ENCODE data around the gene PIP4K2A.
A peak's percentile ranks its signal among the peaks of the same experiment; 100 is the strongest.

The PIP4K2A gene

GRCh38 chr10:22610610-22611009 lies 103.8 kb downstream of the PIP4K2A start:
- no peaks in the 10 kb centered on the region for H3K9me3 ChIP-seq (ENCODE audit: control insufficient read depth, insufficient read depth, low read depth, low read length)
- no peak overlapping the region for H3K9ac ChIP-seq (ENCODE audit: low read length)
- H3K4me1 ChIP-seq (ENCODE audit: control insufficient read depth, insufficient read depth, low read length) = peaks cover 38% of the 10 kb centered on the region
- H3K27me3 ChIP-seq (ENCODE audit: control insufficient read depth, insufficient read depth, low read length) = no peaks in the 10 kb centered on the region
- H3K4me3 ChIP-seq (ENCODE audit: low read depth, low read length) = no peak overlapping the region
- peaks cover 24% of the 10 kb centered on the region for H3K36me3 ChIP-seq (ENCODE audit: control insufficient read depth, insufficient read depth, low read length)
- no peak overlapping the region; the same call in 1 of the 2 replicates for H3K27ac ChIP-seq (ENCODE audit: low read depth, low read length)

- Histone ChIP-seq H3K9ac (ENCODE audit: low read length) (no peak overlapping the region), H3K36me3 (ENCODE audit: control insufficient read depth, insufficient read depth, low read length) (peaks cover 24% of the 10 kb centered on the region), H3K9me3 (ENCODE audit: control insufficient read depth, insufficient read depth, low read depth, low read length) (no peaks in the 10 kb centered on the region), H3K27ac (ENCODE audit: low read depth, low read length) (no peak overlapping the region; the same call in 1 of the 2 replicates), H3K4me1 (ENCODE audit: control insufficient read depth, insufficient read depth, low read length) (peaks cover 37% of the 10 kb centered on the region), H3K27me3 (ENCODE audit: control insufficient read depth, insufficient read depth, low read length) (no peaks in the 10 kb centered on the region), H3K4me3 (ENCODE audit: low read depth, low read length) (no peak overlapping the region)
Observed at GRCh38 chr10:22609719-22610465, 104.5 kb downstream of the PIP4K2A start.

- peaks cover 35% of the 10 kb centered on the region for H3K4me1 ChIP-seq (ENCODE audit: control insufficient read depth, insufficient read depth, low read length)
- no peaks in the 10 kb centered on the region for H3K9me3 ChIP-seq (ENCODE audit: control insufficient read depth, insufficient read depth, low read depth, low read length)
- no peaks in the 10 kb centered on the region for H3K27me3 ChIP-seq (ENCODE audit: control insufficient read depth, insufficient read depth, low read length)
- no peak overlapping the region for H3K4me3 ChIP-seq (ENCODE audit: low read depth, low read length)
- no peak overlapping the region for H3K27ac ChIP-seq (ENCODE audit: low read depth, low read length)
- H3K36me3 ChIP-seq (ENCODE audit: control insufficient read depth, insufficient read depth, low read length) = peaks cover 24% of the 10 kb centered on the region
- no peak overlapping the region for H3K9ac ChIP-seq (ENCODE audit: low read length)
Observed at GRCh38 chr10:22609251-22609650, 105.1 kb downstream of the PIP4K2A start.

GRCh38 chr10:22607261-22607660 lies 107.1 kb downstream of the PIP4K2A start:
- Histone ChIP-seq H3K36me3 (ENCODE audit: control insufficient read depth, insufficient read depth, low read length) (peaks cover 24% of the 10 kb centered on the region), H3K4me1 (ENCODE audit: control insufficient read depth, insufficient read depth, low read length) (peaks cover 27% of the 10 kb centered on the region), H3K27ac (ENCODE audit: low read depth, low read length) (no peak overlapping the region), H3K27me3 (ENCODE audit: control insufficient read depth, insufficient read depth, low read length) (no peaks in the 10 kb centered on the region), H3K4me3 (ENCODE audit: low read depth, low read length) (no peak overlapping the region), H3K9me3 (ENCODE audit: control insufficient read depth, insufficient read depth, low read depth, low read length) (no peaks in the 10 kb centered on the region), H3K9ac (ENCODE audit: low read length) (no peak overlapping the region)

GRCh38 chr10:22606164-22606614 lies 108.2 kb downstream of the PIP4K2A start:
- Histone ChIP-seq H3K27ac (ENCODE audit: low read depth, low read length) (no peak overlapping the region), H3K9me3 (ENCODE audit: control insufficient read depth, insufficient read depth, low read depth, low read length) (no peaks in the 10 kb centered on the region), H3K36me3 (ENCODE audit: control insufficient read depth, insufficient read depth, low read length) (peaks cover 19% of the 10 kb centered on the region), H3K4me3 (ENCODE audit: low read depth, low read length) (no peak overlapping the region), H3K9ac (ENCODE audit: low read length) (no peak overlapping the region), H3K27me3 (ENCODE audit: control insufficient read depth, insufficient read depth, low read length) (no peaks in the 10 kb centered on the region), H3K4me1 (ENCODE audit: control insufficient read depth, insufficient read depth, low read length) (peaks cover 24% of the 10 kb centered on the region)

- Histone ChIP-seq H3K9me3 (ENCODE audit: control insufficient read depth, insufficient read depth, low read depth, low read length) (no peaks in the 10 kb centered on the region), H3K27ac (ENCODE audit: low read depth, low read length) (0 out of 2 replicates have a peak overlapping the region, but pooled peaks have one; percentile 31), H3K4me3 (ENCODE audit: low read depth, low read length) (no peak overlapping the region), H3K36me3 (ENCODE audit: control insufficient read depth, insufficient read depth, low read length) (peaks cover 17% of the 10 kb centered on the region), H3K9ac (ENCODE audit: low read length) (no peak overlapping the region), H3K4me1 (ENCODE audit: control insufficient read depth, insufficient read depth, low read length) (peaks cover 20% of the 10 kb centered on the region), H3K27me3 (ENCODE audit: control insufficient read depth, insufficient read depth, low read length) (no peaks in the 10 kb centered on the region)
Observed at GRCh38 chr10:22605168-22605567, 109.2 kb downstream of the PIP4K2A start.

GRCh38 chr10:22604344-22605126 lies 109.8 kb downstream of the PIP4K2A start:
- no peak overlapping the region for H3K9ac ChIP-seq (ENCODE audit: low read length)
- 0 out of 2 replicates have a peak overlapping the region, but pooled peaks have one; percentile 31 for H3K27ac ChIP-seq (ENCODE audit: low read depth, low read length)

GRCh38 chr10:22603581-22603980 lies 110.8 kb downstream of the PIP4K2A start:
- Histone ChIP-seq H3K9me3 (ENCODE audit: control insufficient read depth, insufficient read depth, low read depth, low read length) (no peaks in the 10 kb centered on the region), H3K36me3 (ENCODE audit: control insufficient read depth, insufficient read depth, low read length) (peaks cover 5% of the 10 kb centered on the region), H3K4me1 (ENCODE audit: control insufficient read depth, insufficient read depth, low read length) (peaks cover 17% of the 10 kb centered on the region), H3K27ac (ENCODE audit: low read depth, low read length) (no peak overlapping the region), H3K9ac (ENCODE audit: low read length) (no peak overlapping the region), H3K27me3 (ENCODE audit: control insufficient read depth, insufficient read depth, low read length) (no peaks in the 10 kb centered on the region), H3K4me3 (ENCODE audit: low read depth, low read length) (no peak overlapping the region)

More at GRCh38 chr10:22604344-22605126, 109.8 kb downstream of the PIP4K2A start:
- H3K36me3 ChIP-seq (ENCODE audit: control insufficient read depth, insufficient read depth, low read length) = peaks cover 14% of the 10 kb centered on the region
- H3K27me3 ChIP-seq (ENCODE audit: control insufficient read depth, insufficient read depth, low read length) = no peaks in the 10 kb centered on the region
- H3K4me3 ChIP-seq (ENCODE audit: low read depth, low read length) = no peak overlapping the region
- H3K9me3 ChIP-seq (ENCODE audit: control insufficient read depth, insufficient read depth, low read depth, low read length) = no peaks in the 10 kb centered on the region
- peaks cover 17% of the 10 kb centered on the region for H3K4me1 ChIP-seq (ENCODE audit: control insufficient read depth, insufficient read depth, low read length)

- H3K9me3 ChIP-seq (ENCODE audit: control insufficient read depth, insufficient read depth, low read depth, low read length) = no peaks in the 10 kb centered on the region
- H3K9ac ChIP-seq (ENCODE audit: low read length) = no peak overlapping the region
- H3K27me3 ChIP-seq (ENCODE audit: control insufficient read depth, insufficient read depth, low read length) = no peaks in the 10 kb centered on the region
- H3K27ac ChIP-seq (ENCODE audit: low read depth, low read length) = no peak overlapping the region
- no peak overlapping the region for H3K4me3 ChIP-seq (ENCODE audit: low read depth, low read length)
- H3K4me1 ChIP-seq (ENCODE audit: control insufficient read depth, insufficient read depth, low read length) = peaks cover 23% of the 10 kb centered on the region
- H3K36me3 ChIP-seq (ENCODE audit: control insufficient read depth, insufficient read depth, low read length) = no peaks in the 10 kb centered on the region
Observed at GRCh38 chr10:22601618-22602017, 112.8 kb downstream of the PIP4K2A start.

GRCh38 chr10:22599636-22600228 lies 114.6 kb downstream of the PIP4K2A start:
- Histone ChIP-seq H3K9ac (ENCODE audit: low read length) (no peak overlapping the region), H3K36me3 (ENCODE audit: control insufficient read depth, insufficient read depth, low read length) (no peaks in the 10 kb centered on the region), H3K4me1 (ENCODE audit: control insufficient read depth, insufficient read depth, low read length) (peaks cover 18% of the 10 kb centered on the region), H3K4me3 (ENCODE audit: low read depth, low read length) (no peak overlapping the region), H3K27ac (ENCODE audit: low read depth, low read length) (no peak overlapping the region), H3K27me3 (ENCODE audit: control insufficient read depth, insufficient read depth, low read length) (no peaks in the 10 kb centered on the region), H3K9me3 (ENCODE audit: control insufficient read depth, insufficient read depth, low read depth, low read length) (no peaks in the 10 kb centered on the region)

Measured in HUES6 (cell line).